K562 (cell line): ENCODE data around the gene TAF8. TPM values are rescaled to one million over a fixed set of nuclear protein-coding genes. Genes with fewer than 3 reads are reported as not detected.

Experiments used
- CBFB ChIP-seq: sonication (generic); formaldehyde crosslinking; IDR thresholded peaks from 2 replicates; pipeline ENCODE4 v1.4.0; 2020; ENCODE audit warnings: mild to moderate bottlenecking, missing genetic modification reagents
- CCAR2 ChIP-seq: fragments of 200-400 bp; formaldehyde crosslinking; IDR thresholded peaks from 2 replicates; pipeline ENCODE4 v1.6.1; 2017; ENCODE audit warnings: mild to moderate bottlenecking, low read depth, low read length
- CREM ChIP-seq: IDR thresholded peaks from 2 replicates; pipeline ENCODE4 v1.6.1; 2014; ENCODE audit warnings: antibody characterized with exemption, low read depth
- CSDE1 ChIP-seq, 2 experiments: fragments of 450-650 bp; IDR thresholded peaks; 2 replicates each; pipeline ENCODE4 v1.6.1; 2016; ENCODE audit warnings: mild to moderate bottlenecking in 1 of 2
- FIP1L1 ChIP-seq: fragments of 200-400 bp; formaldehyde crosslinking; IDR thresholded peaks from 2 replicates; pipeline ENCODE4 v1.6.1; 2018; ENCODE audit warnings: mild to moderate bottlenecking, low read depth, low read length; ENCODE audit not compliant: poor library complexity, severe bottlenecking
- FOS ChIP-seq: IDR thresholded peaks from 3 replicates; pipeline ENCODE4 v1.6.1; 2011; ENCODE audit not compliant: insufficient read length; ENCODE audit errors: extremely low read depth
- GABPB1 ChIP-seq: sonication (generic); formaldehyde crosslinking; IDR thresholded peaks from 2 replicates; pipeline ENCODE4 v1.8.0; 2022; ENCODE audit warnings: mild to moderate bottlenecking, missing genetic modification reagents
- HIVEP1 ChIP-seq: fragments of 250-450 bp; sonication (Bioruptor Pico); IDR thresholded peaks from 2 replicates; pipeline ENCODE4 v1.4.0; 2020; ENCODE audit warnings: mild to moderate bottlenecking
- IRF2 ChIP-seq: sonication (generic); formaldehyde crosslinking; IDR thresholded peaks from 2 replicates; pipeline ENCODE4 v1.8.1; 2022; ENCODE audit warnings: mild to moderate bottlenecking, missing genetic modification reagents
- MAZ ChIP-seq, 2 experiments: fragments of 450-650 bp in 1 of 2; sonication (generic) in 1 of 2; formaldehyde crosslinking; IDR thresholded peaks in 1 of 2; conservative IDR thresholded peaks in 1 of 2; 2 replicates each; pipeline versions ENCODE4 v1.4.0 to v1.5.0; 2020; ENCODE audit warnings: mild to moderate bottlenecking in 1 of 2, missing genetic modification reagents in 1 of 2
- PHF21A ChIP-seq: fragments of 450-650 bp; IDR thresholded peaks from 2 replicates; pipeline ENCODE4 v1.6.1; 2017; ENCODE audit warnings: low read depth, borderline replicate concordance
- RBBP5 ChIP-seq: fragments of 200-600 bp; sonication (generic); IDR thresholded peaks from 2 replicates; pipeline ENCODE4 v1.6.1; 2012; ENCODE audit warnings: borderline replicate concordance, mild to moderate bottlenecking, low read length, control low read depth, inconsistent platforms; ENCODE audit not compliant: insufficient read depth, poor library complexity, severe bottlenecking
- SMARCA5 ChIP-seq: fragments of 450-650 bp; IDR thresholded peaks from 2 replicates; pipeline ENCODE4 v1.6.1; 2016
- U2AF2 ChIP-seq: fragments of 200-400 bp; formaldehyde crosslinking; optimal IDR thresholded peaks from 2 replicates; pipeline ENCODE3; 2017; ENCODE audit warnings: low read depth, mild to moderate bottlenecking, low read length
- ZEB2 ChIP-seq: fragments of 450-650 bp; IDR thresholded peaks from 2 replicates; pipeline ENCODE4 v1.6.1; 2016
- ZNF12 ChIP-seq: sonication (generic); formaldehyde crosslinking; IDR thresholded peaks from 2 replicates; pipeline ENCODE4 v1.4.0; 2020; ENCODE audit warnings: mild to moderate bottlenecking, missing genetic modification reagents
- ZNF134 ChIP-seq: fragments of 250-450 bp; sonication (Bioruptor Pico); conservative IDR thresholded peaks from 2 replicates; pipeline ENCODE4 v1.4.0; 2020
- ZNF184 ChIP-seq: sonication (generic); formaldehyde crosslinking; IDR thresholded peaks from 2 replicates; pipeline ENCODE4 v1.5.0; 2020; ENCODE audit warnings: missing genetic modification reagents
- ZNF24 ChIP-seq: fragments of 450-650 bp; IDR thresholded peaks from 2 replicates; pipeline ENCODE4 v1.6.1; 2016
- ZNF444 ChIP-seq: fragments of 250-450 bp; sonication (Bioruptor Pico); IDR thresholded peaks from 2 replicates; pipeline ENCODE4 v1.4.0; 2020; ENCODE audit warnings: mild to moderate bottlenecking, moderate library complexity
- ZNF785 ChIP-seq: fragments of 250-450 bp; sonication (Bioruptor Pico); IDR thresholded peaks from 2 replicates; pipeline ENCODE4 v1.4.0; 2020; ENCODE audit warnings: mild to moderate bottlenecking
- ZSCAN32 ChIP-seq: fragments of 450-650 bp; formaldehyde crosslinking; IDR thresholded peaks from 2 replicates; pipeline ENCODE4 v1.4.0; 2020; ENCODE audit warnings: mild to moderate bottlenecking, moderate library complexity
- polyA plus RNA-seq, 8 experiments: library from polyadenylated mRNA; depleted of rRNA in 4 of 8; stranded (reverse) in 5 of 8; unstranded in 3 of 8; fragments of >200 nt; fragmentation: Nextera tagmentation in 2 of 8; fragmentation: Illumina TruSeq in 1 of 8; extraction: Ambion mirVana in 2 of 8; extraction: Trizol in 1 of 8; gene quantifications; 2 replicates each; pipeline versions ENCODE4 v1.2.1 to v1.2.3, GENCODE V29; 2011 to 2014; ENCODE audit warnings: inconsistent platforms in 1 of 8, missing spikeins in 1 of 8
- total RNA-seq, 7 experiments: library from RNA; depleted of rRNA in 6 of 7; stranded (reverse); fragments of >200 nt in 6 of 7; fragmentation: Illumina TruSeq in 2 of 7; extraction: Trizol in 2 of 7; gene quantifications; 2 replicates each; pipeline versions ENCODE4 v1.2.1 to v1.2.3, GENCODE V29; 2011 to 2021; ENCODE audit warnings: low replicate concordance in 1 of 7
- TF ChIP-seq, protein P1 (sequence below): fragments of 150-350 bp; IDR thresholded peaks from 2 replicates; pipeline ENCODE4 v1.6.1; 2014; ENCODE audit warnings: low read depth, mild to moderate bottlenecking, low read length, borderline replicate concordance
- TF ChIP-seq, protein P2 (sequence below): fragments of 450-650 bp; IDR thresholded peaks from 2 replicates; pipeline ENCODE4 v1.6.1; 2016; ENCODE audit warnings: borderline replicate concordance

TAF8 gene
- total and polyA plus RNA-seq, 9 of the 15 experiments (the other 6 are each of a cell fraction or from before 2014, with no cell fraction given): 29.4 to 84.0 (median 52.6) TPM

DNA sequence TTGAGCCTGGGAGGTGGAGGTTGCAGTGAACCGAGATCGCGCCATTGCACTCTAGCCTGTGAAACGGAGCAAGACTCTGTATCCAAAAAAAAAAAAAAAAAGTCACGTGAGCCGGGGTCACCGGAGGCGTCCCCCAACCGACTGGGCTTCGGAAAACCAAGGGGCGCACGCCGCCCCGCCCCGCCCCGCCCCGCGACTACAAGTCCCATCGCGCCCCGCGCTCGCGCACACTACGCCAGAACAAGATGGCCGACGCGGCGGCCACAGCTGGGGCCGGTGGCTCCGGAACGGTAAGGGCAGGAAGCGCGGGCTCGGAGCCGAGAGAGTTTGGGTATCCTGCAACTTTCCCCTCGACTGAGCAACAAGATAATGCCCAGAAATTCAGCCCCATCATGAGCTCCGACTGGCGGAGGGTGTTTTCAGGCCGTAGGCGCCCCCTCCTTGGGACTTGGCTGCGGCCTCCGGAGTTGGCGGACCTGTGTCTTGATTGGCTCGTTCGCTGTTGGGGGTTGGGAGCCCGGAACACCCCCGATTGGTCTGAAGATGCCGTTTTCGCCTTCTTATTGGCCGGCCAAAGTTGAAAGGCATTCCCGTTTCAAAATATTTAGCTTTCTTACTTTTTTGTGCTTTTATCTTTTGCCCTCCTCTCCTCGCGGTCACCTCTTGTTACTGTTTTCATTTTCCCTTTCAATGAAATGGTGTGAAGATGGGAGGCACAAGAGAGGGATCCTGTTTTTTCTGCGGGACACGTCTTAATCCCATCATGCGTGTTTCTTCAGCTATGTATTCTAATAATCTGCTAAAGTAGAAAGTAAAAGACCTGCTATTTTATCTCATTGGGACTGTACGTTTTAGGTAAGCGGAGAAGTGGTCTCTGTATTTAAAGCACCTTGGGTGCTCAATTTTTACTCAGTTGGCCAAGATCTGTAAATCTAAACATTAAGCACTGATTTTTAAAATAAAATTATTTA lies at the start of gene TAF8 (continued):
- TF ChIP-seq FIP1L1: peak; percentile 58
- TF ChIP-seq FOS: peak; percentile 75
- TF ChIP-seq ZNF785 (CRISPR knock-in tag): no peak
- TF ChIP-seq ZEB2: no peak
- peak; percentile 88 for TF ChIP-seq GABPB1 (CRISPR knock-in tag)
- TF ChIP-seq, protein P1, sequence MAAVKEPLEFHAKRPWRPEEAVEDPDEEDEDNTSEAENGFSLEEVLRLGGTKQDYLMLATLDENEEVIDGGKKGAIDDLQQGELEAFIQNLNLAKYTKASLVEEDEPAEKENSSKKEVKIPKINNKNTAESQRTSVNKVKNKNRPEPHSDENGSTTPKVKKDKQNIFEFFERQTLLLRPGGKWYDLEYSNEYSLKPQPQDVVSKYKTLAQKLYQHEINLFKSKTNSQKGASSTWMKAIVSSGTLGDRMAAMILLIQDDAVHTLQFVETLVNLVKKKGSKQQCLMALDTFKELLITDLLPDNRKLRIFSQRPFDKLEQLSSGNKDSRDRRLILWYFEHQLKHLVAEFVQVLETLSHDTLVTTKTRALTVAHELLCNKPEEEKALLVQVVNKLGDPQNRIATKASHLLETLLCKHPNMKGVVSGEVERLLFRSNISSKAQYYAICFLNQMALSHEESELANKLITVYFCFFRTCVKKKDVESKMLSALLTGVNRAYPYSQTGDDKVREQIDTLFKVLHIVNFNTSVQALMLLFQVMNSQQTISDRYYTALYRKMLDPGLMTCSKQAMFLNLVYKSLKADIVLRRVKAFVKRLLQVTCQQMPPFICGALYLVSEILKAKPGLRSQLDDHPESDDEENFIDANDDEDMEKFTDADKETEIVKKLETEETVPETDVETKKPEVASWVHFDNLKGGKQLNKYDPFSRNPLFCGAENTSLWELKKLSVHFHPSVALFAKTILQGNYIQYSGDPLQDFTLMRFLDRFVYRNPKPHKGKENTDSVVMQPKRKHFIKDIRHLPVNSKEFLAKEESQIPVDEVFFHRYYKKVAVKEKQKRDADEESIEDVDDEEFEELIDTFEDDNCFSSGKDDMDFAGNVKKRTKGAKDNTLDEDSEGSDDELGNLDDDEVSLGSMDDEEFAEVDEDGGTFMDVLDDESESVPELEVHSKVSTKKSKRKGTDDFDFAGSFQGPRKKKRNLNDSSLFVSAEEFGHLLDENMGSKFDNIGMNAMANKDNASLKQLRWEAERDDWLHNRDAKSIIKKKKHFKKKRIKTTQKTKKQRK: no peak
- TF ChIP-seq ZNF12: no peak; the same call in 1 of the 2 replicates
- peak in 1 of 2 experiments; percentile 99; a peak in 2 of 4 replicates for TF ChIP-seq CSDE1 (IDR thresholded peaks at IDR 0.05)
- no peak for TF ChIP-seq HIVEP1 (CRISPR knock-in tag)
- TF ChIP-seq ZNF24: 0 out of 2 replicates have a peak, but pooled peaks have one; percentile 8
- TF ChIP-seq RBBP5: peak; percentile 93
- no peak for TF ChIP-seq SMARCA5
- no peak for TF ChIP-seq IRF2
- TF ChIP-seq ZSCAN32 (CRISPR knock-in tag): no peak
- TF ChIP-seq MAZ (CRISPR knock-in tag; conservative IDR thresholded peaks at IDR 0.05 in 1 of 2, IDR thresholded peaks at IDR 0.05 in 1 of 2): peak; percentile 88 to 94
- TF ChIP-seq CCAR2: no peak
- no peak for TF ChIP-seq ZNF184 (CRISPR knock-in tag)
- TF ChIP-seq PHF21A: no peak
- TF ChIP-seq, protein P2, sequence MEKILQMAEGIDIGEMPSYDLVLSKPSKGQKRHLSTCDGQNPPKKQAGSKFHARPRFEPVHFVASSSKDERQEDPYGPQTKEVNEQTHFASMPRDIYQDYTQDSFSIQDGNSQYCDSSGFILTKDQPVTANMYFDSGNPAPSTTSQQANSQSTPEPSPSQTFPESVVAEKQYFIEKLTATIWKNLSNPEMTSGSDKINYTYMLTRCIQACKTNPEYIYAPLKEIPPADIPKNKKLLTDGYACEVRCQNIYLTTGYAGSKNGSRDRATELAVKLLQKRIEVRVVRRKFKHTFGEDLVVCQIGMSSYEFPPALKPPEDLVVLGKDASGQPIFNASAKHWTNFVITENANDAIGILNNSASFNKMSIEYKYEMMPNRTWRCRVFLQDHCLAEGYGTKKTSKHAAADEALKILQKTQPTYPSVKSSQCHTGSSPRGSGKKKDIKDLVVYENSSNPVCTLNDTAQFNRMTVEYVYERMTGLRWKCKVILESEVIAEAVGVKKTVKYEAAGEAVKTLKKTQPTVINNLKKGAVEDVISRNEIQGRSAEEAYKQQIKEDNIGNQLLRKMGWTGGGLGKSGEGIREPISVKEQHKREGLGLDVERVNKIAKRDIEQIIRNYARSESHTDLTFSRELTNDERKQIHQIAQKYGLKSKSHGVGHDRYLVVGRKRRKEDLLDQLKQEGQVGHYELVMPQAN: peak; percentile 89; the same call in 1 of the 2 replicates
- TF ChIP-seq CREM: peak; percentile 90
- 0 out of 2 replicates have a peak, but pooled peaks have one; percentile 1 for TF ChIP-seq ZNF134 (CRISPR knock-in tag)
- no peak for TF ChIP-seq U2AF2
- TF ChIP-seq CBFB (CRISPR knock-in tag): no peak
- no peak for TF ChIP-seq ZNF444
